SK-N-SH (cell line): Measurements from ENCODE around the gene OCA2. TPM values are rescaled to one million over a fixed set of nuclear protein-coding genes. Genes with fewer than 3 reads are reported as not detected.

Source experiments
- CTCF ChIA-PET: fragments of 300-600, 350-600 bp; formaldehyde crosslinking; extraction: SDS; loops from one replicate; lab custom pipeline; 2021; lab: Yijun Ruan, JAX
- POLR2A ChIA-PET: fragments of 350-600 bp; sonication (Branson Sonifier 250); formaldehyde crosslinking; extraction: SDS; loops from one replicate; lab custom pipeline; 2020; ENCODE audit warnings: antibody characterized with exemption, inconsistent platforms; lab: Yijun Ruan, JAX
- DNase-seq: peaks from one replicate; pipeline ENCODE4 v3.0.0; 2012
- H2AFZ ChIP-seq: fragments of 200-600 bp; sonication (generic); 2 replicates; pipeline ENCODE4 v1.8.1; 2016; ENCODE audit warnings: antibody characterized with exemption, mild to moderate bottlenecking, low read depth
- H3F3A ChIP-seq: fragments of 200-600 bp; sonication (generic); replicated peaks from 2 replicates; pipeline ENCODE3; 2016; ENCODE audit warnings: antibody characterized with exemption, mild to moderate bottlenecking; ENCODE audit not compliant: insufficient read depth
- H3K27ac ChIP-seq, 2 experiments: fragments of 200-500 bp in 1 of 2; fragments of 200-600 bp in 1 of 2; sonication (Bioruptor generic) in 1 of 2; sonication (generic), shearing (Covaris generic) in 1 of 2; 2 replicates each; pipeline versions ENCODE4 v1.5.1 to v1.6.1; 2014 to 2016; ENCODE audit warnings: low read depth in 2 of 2, inconsistent platforms in 1 of 2, low read length in 1 of 2, mild to moderate bottlenecking in 1 of 2, mixed read lengths in 1 of 2
- H3K27me3 ChIP-seq: fragments of 200-600 bp; sonication (generic), shearing (Covaris generic); 2 replicates; pipeline ENCODE4 v1.6.1; 2016; ENCODE audit warnings: mixed run types; ENCODE audit not compliant: insufficient read depth
- H3K36me3 ChIP-seq, 2 experiments: fragments of 200-500 bp in 1 of 2; fragments of 200-600 bp in 1 of 2; sonication (Bioruptor generic) in 1 of 2; sonication (generic) in 1 of 2; replicated peaks in 1 of 2; 2 replicates each; pipeline versions ENCODE3 to v1.5.1; 2014 to 2016; ENCODE audit warnings: low read length in 1 of 2, mild to moderate bottlenecking in 1 of 2; ENCODE audit not compliant: insufficient read depth in 2 of 2, control insufficient read depth in 1 of 2
- H3K4me1 ChIP-seq, 2 experiments: fragments of 200-500 bp in 1 of 2; fragments of 200-600 bp in 1 of 2; sonication (Bioruptor generic) in 1 of 2; sonication (generic), shearing (Covaris generic) in 1 of 2; 2 replicates each; pipeline versions ENCODE4 v1.5.1 to v1.6.1; 2014 to 2016; ENCODE audit warnings: low read depth in 1 of 2, low read length in 1 of 2, mixed run types in 1 of 2; ENCODE audit not compliant: insufficient read depth in 2 of 2, control insufficient read depth in 1 of 2
- H3K4me2 ChIP-seq: fragments of 200-600 bp; sonication (generic), shearing (Covaris generic); 2 replicates; pipeline ENCODE4 v1.6.1; 2017; ENCODE audit warnings: mixed run types
- H3K4me3 ChIP-seq, 2 experiments: fragments of 200-500 bp in 1 of 2; fragments of 200-600 bp in 1 of 2; sonication (Bioruptor generic) in 1 of 2; sonication (generic), shearing (Covaris generic) in 1 of 2; 2 replicates each; pipeline versions ENCODE4 v1.5.1 to v1.8.1; 2014 to 2016; ENCODE audit warnings: low read depth in 2 of 2, inconsistent platforms in 1 of 2, low read length in 1 of 2, mild to moderate bottlenecking in 1 of 2, mixed read lengths in 1 of 2, moderate library complexity in 1 of 2
- H3K79me2 ChIP-seq: fragments of 200-600 bp; sonication (generic); 2 replicates; pipeline ENCODE4 v1.8.1; 2017; ENCODE audit warnings: mild to moderate bottlenecking; ENCODE audit not compliant: insufficient read depth
- H3K9ac ChIP-seq: fragments of 200-600 bp; sonication (generic); 2 replicates; pipeline ENCODE4 v1.6.1; 2017; ENCODE audit warnings: mixed run types
- H3K9me2 ChIP-seq: fragments of 200-600 bp; sonication (generic); 2 replicates; pipeline ENCODE4 v1.6.1; 2017; ENCODE audit warnings: mixed run types
- H3K9me3 ChIP-seq: fragments of 200-600 bp; sonication (generic); 2 replicates; pipeline ENCODE4 v1.6.1; 2017; ENCODE audit warnings: mixed run types, mild to moderate bottlenecking, moderate library complexity
- H4K20me1 ChIP-seq: fragments of 200-600 bp; sonication (generic); 2 replicates; pipeline ENCODE4 v1.6.1; 2017; ENCODE audit warnings: mild to moderate bottlenecking, mixed run types; ENCODE audit not compliant: insufficient read depth
- CHD2 ChIP-seq: fragments of 150-350 bp; IDR thresholded peaks from 2 replicates; pipeline ENCODE4 v1.6.1; 2018; ENCODE audit warnings: low read length; ENCODE audit not compliant: partially characterized antibody
- FOXM1 ChIP-seq: IDR thresholded peaks from 2 replicates; pipeline ENCODE4 v1.4.0; 2012; ENCODE audit warnings: low read depth, mild to moderate bottlenecking
- GATA2 ChIP-seq: sonication (generic); formaldehyde crosslinking; IDR thresholded peaks from 2 replicates; pipeline ENCODE4 v1.5.0; 2020; ENCODE audit warnings: mild to moderate bottlenecking, missing genetic modification reagents
- IRF3 ChIP-seq: fragments of 150-350 bp; IDR thresholded peaks from 2 replicates; pipeline ENCODE4 v1.6.1; 2016; ENCODE audit warnings: mild to moderate bottlenecking, low read depth, low read length
- MEF2A ChIP-seq: IDR thresholded peaks from 2 replicates; pipeline ENCODE4 v1.4.0; 2012; ENCODE audit warnings: low read depth, borderline replicate concordance
- POLR2AphosphoS5 ChIP-seq: IDR thresholded peaks from 2 replicates; pipeline ENCODE4 v1.6.1; 2012; ENCODE audit warnings: low read depth, low read length
- RAD21 ChIP-seq: IDR thresholded peaks from 2 replicates; pipeline ENCODE4 v1.6.1; 2012; ENCODE audit warnings: mild to moderate bottlenecking, low read length
- RXRA ChIP-seq: IDR thresholded peaks from 2 replicates; pipeline ENCODE4 v1.4.0; 2012; ENCODE audit warnings: low read depth, mild to moderate bottlenecking, borderline replicate concordance
- TAF1 ChIP-seq: IDR thresholded peaks from 2 replicates; pipeline ENCODE4 v1.6.1; 2012; ENCODE audit warnings: low read depth, mild to moderate bottlenecking, low read length, moderate library complexity, borderline replicate concordance
- USF1 ChIP-seq: IDR thresholded peaks from 2 replicates; pipeline ENCODE4 v1.4.0; 2012; ENCODE audit warnings: low read depth, borderline replicate concordance
- WGBS: methylation state at CpG from one replicate; pipeline ENCODE4 v1.1.6; 2017; ENCODE audit warnings: low lambda C conversion rate; 5-methylcytosine and 5-hydroxymethylcytosine counted together
- polyA plus RNA-seq, 3 experiments: library from polyadenylated mRNA; depleted of rRNA; stranded (reverse); fragments of >200 nt; gene quantifications; 2 replicates each; pipeline ENCODE4 v1.2.3, GENCODE V29; 2012
- TF ChIP-seq, protein P1 (sequence below): IDR thresholded peaks from 2 replicates; pipeline ENCODE4 v1.4.0; 2012; ENCODE audit warnings: low read depth, borderline replicate concordance
- TF ChIP-seq, protein P2 (sequence below): IDR thresholded peaks from 2 replicates; pipeline ENCODE4; 2012

Gene OCA2
- polyA plus RNA-seq, 1 of the 3 experiments (the other 2 are of a cell fraction), result 0.16 TPM

GRCh38 chr15:27769652-27770051, 329.5 kb downstream of the OCA2 start (continued):
- TF ChIP-seq TAF1 (no peak), RAD21 (no peak)

GRCh38 chr15:27768732-27769475, 330.2 kb downstream of the OCA2 start:
- ChIA-PET POLR2A (no interaction called here), CTCF (no interaction called here)
- H3F3A ChIP-seq, result no peaks in the 10 kb centered on the region
- H3K4me1 ChIP-seq, result no peaks in the 10 kb centered on the region
- no peaks in the 10 kb centered on the region for H3K9me3 ChIP-seq
- no peaks in the 10 kb centered on the region for H3K79me2 ChIP-seq
- H3K27ac ChIP-seq, result no peak overlapping the region
- H4K20me1 ChIP-seq, result no peaks in the 10 kb centered on the region
- H3K9ac ChIP-seq, result no peak overlapping the region
- H3K4me2 ChIP-seq, result no peak overlapping the region
- no peak for DNase-seq
- H3K27me3 ChIP-seq, result no peaks in the 10 kb centered on the region
- H3K9me2 ChIP-seq, result no peaks in the 10 kb centered on the region
- WGBS, result 52% methylated on average over 16 of the region's 24 CpGs
- no peaks in the 10 kb centered on the region for H3K36me3 ChIP-seq
- TF ChIP-seq FOXM1 (no peak), IRF3 (no peak), CHD2 (no peak), POLR2AphosphoS5 (no peak), RXRA (no peak), USF1 (no peak), GATA2 (CRISPR knock-in tag) (no peak), MEF2A (no peak)
- TF ChIP-seq, protein P1, sequence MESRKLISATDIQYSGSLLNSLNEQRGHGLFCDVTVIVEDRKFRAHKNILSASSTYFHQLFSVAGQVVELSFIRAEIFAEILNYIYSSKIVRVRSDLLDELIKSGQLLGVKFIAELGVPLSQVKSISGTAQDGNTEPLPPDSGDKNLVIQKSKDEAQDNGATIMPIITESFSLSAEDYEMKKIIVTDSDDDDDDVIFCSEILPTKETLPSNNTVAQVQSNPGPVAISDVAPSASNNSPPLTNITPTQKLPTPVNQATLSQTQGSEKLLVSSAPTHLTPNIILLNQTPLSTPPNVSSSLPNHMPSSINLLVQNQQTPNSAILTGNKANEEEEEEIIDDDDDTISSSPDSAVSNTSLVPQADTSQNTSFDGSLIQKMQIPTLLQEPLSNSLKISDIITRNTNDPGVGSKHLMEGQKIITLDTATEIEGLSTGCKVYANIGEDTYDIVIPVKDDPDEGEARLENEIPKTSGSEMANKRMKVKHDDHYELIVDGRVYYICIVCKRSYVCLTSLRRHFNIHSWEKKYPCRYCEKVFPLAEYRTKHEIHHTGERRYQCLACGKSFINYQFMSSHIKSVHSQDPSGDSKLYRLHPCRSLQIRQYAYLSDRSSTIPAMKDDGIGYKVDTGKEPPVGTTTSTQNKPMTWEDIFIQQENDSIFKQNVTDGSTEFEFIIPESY, result no peak
- TF ChIP-seq, protein P2, sequence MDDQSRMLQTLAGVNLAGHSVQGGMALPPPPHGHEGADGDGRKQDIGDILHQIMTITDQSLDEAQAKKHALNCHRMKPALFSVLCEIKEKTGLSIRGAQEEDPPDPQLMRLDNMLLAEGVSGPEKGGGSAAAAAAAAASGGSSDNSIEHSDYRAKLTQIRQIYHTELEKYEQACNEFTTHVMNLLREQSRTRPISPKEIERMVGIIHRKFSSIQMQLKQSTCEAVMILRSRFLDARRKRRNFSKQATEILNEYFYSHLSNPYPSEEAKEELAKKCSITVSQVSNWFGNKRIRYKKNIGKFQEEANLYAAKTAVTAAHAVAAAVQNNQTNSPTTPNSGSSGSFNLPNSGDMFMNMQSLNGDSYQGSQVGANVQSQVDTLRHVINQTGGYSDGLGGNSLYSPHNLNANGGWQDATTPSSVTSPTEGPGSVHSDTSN, result no peak
- H3K4me3 ChIP-seq, result no peak overlapping the region
- H2AFZ ChIP-seq, result no peak overlapping the region
